H9 (cell line): Measurements from ENCODE around the gene HNRNPU. TPM values are rescaled to one million over a fixed set of nuclear protein-coding genes. Genes with fewer than 3 reads are reported as not detected.
A peak's percentile ranks its signal among the peaks of the same experiment; 100 is the strongest.

Experiments
- DNase-seq: peaks from one replicate; pipeline ENCODE4 v3.0.0-alpha.2; 2017
- H2AFZ ChIP-seq: one replicate; pipeline ENCODE4 v1.6.1; 2013; ENCODE audit warnings: mild to moderate bottlenecking, low read length, control low read depth, moderate library complexity
- H2AK5ac ChIP-seq: 2 replicates; pipeline ENCODE4 v1.6.1; 2013; ENCODE audit warnings: low read length, control low read depth, mixed read lengths; ENCODE audit not compliant: insufficient read length
- H2BK120ac ChIP-seq: one replicate; pipeline ENCODE4 v1.6.1; 2013; ENCODE audit warnings: low read depth, mild to moderate bottlenecking, low read length, control low read depth, inconsistent platforms; ENCODE audit not compliant: poor library complexity, severe bottlenecking
- H2BK12ac ChIP-seq: 2 replicates; pipeline ENCODE4 v1.6.1; 2013; ENCODE audit warnings: low read length, control low read depth, mixed read lengths, low read depth; ENCODE audit not compliant: insufficient read length
- H2BK15ac ChIP-seq: 2 replicates; pipeline ENCODE4 v1.6.1; 2013; ENCODE audit warnings: low read depth, low read length, control low read depth
- H2BK20ac ChIP-seq: one replicate; pipeline ENCODE4 v1.6.1; 2013; ENCODE audit warnings: low read depth, mild to moderate bottlenecking, low read length, control low read depth, inconsistent platforms; ENCODE audit not compliant: poor library complexity, severe bottlenecking
- H2BK5ac ChIP-seq: 2 replicates; pipeline ENCODE4 v1.6.1; 2013; ENCODE audit warnings: low read length, control low read depth, mixed read lengths; ENCODE audit not compliant: insufficient read length
- H3K14ac ChIP-seq: 2 replicates; pipeline ENCODE4 v1.6.1; 2013; ENCODE audit warnings: low read length, control low read depth; ENCODE audit not compliant: insufficient read depth
- H3K18ac ChIP-seq: 2 replicates; pipeline ENCODE4 v1.6.1; 2013; ENCODE audit warnings: low read depth, mild to moderate bottlenecking, mixed read lengths, low read length, control low read depth; ENCODE audit not compliant: insufficient read length
- H3K23ac ChIP-seq: 2 replicates; pipeline ENCODE4 v1.6.1; 2013; ENCODE audit warnings: low read length, control low read depth, mixed read lengths, low read depth; ENCODE audit not compliant: insufficient read length
- H3K23me2 ChIP-seq: 2 replicates; pipeline ENCODE4 v1.6.1; 2013; ENCODE audit warnings: low read depth, mild to moderate bottlenecking, mixed read lengths, low read length, control low read depth; ENCODE audit not compliant: insufficient read length, poor library complexity, severe bottlenecking
- H3K27ac ChIP-seq: 2 replicates; pipeline ENCODE4 v1.5.1; 2013; ENCODE audit warnings: low read length, control low read depth, mixed read lengths, low read depth; ENCODE audit not compliant: insufficient read length
- H3K27me3 ChIP-seq: 2 replicates; pipeline ENCODE4 v1.6.1; 2013; ENCODE audit warnings: low read length, control low read depth, inconsistent platforms; ENCODE audit not compliant: insufficient read depth
- H3K4ac ChIP-seq: 2 replicates; pipeline ENCODE4 v1.6.1; 2013; ENCODE audit warnings: low read depth, mild to moderate bottlenecking, control low read depth, inconsistent platforms, low read length, moderate library complexity
- H3K4me1 ChIP-seq: 2 replicates; pipeline ENCODE4 v1.6.1; 2013; ENCODE audit warnings: low read length, control low read depth, inconsistent platforms; ENCODE audit not compliant: insufficient read depth
- H3K4me2 ChIP-seq: 2 replicates; pipeline ENCODE4 v1.6.1; 2013; ENCODE audit warnings: low read length, control low read depth, mixed read lengths; ENCODE audit not compliant: insufficient read length, insufficient read depth
- H3K56ac ChIP-seq: 2 replicates; pipeline ENCODE4 v1.6.1; 2013; ENCODE audit warnings: low read depth, mild to moderate bottlenecking, mixed read lengths, low read length, control low read depth; ENCODE audit not compliant: insufficient read length
- H3K79me1 ChIP-seq: 2 replicates; pipeline ENCODE4 v1.6.1; 2013; ENCODE audit warnings: low read depth, mild to moderate bottlenecking, moderate library complexity, low read length, control low read depth, inconsistent platforms; ENCODE audit not compliant: insufficient read depth, poor library complexity, severe bottlenecking
- H3K79me2 ChIP-seq: 2 replicates; pipeline ENCODE4 v1.6.1; 2013; ENCODE audit warnings: low read length, control low read depth, inconsistent platforms; ENCODE audit not compliant: insufficient read depth
- H3K9ac ChIP-seq: 2 replicates; pipeline ENCODE4 v1.6.1; 2013; ENCODE audit warnings: low read length, control low read depth, mixed read lengths; ENCODE audit not compliant: insufficient read length; ENCODE audit errors: extremely low read depth
- H3K9me3 ChIP-seq: one replicate; pipeline ENCODE4 v1.6.1; 2013; ENCODE audit warnings: low read depth, low read length, inconsistent platforms; ENCODE audit not compliant: control insufficient read depth
- H3T11ph ChIP-seq: one replicate; pipeline ENCODE4 v1.6.1; 2013; ENCODE audit warnings: mild to moderate bottlenecking, low read length, control low read depth, inconsistent platforms
- H4K20me1 ChIP-seq: one replicate; pipeline ENCODE4 v1.6.1; 2013; ENCODE audit not compliant: control insufficient read depth, insufficient read length, insufficient read depth
- H4K5ac ChIP-seq: 2 replicates; pipeline ENCODE4 v1.6.1; 2013; ENCODE audit warnings: low read depth, mild to moderate bottlenecking, mixed read lengths, low read length, control low read depth; ENCODE audit not compliant: insufficient read length
- H4K8ac ChIP-seq: replicated peaks from 2 replicates; pipeline ENCODE4 v1.6.1; 2013; ENCODE audit warnings: low read length, control low read depth, mixed read lengths, low read depth; ENCODE audit not compliant: insufficient read length
- H4K91ac ChIP-seq: 2 replicates; pipeline ENCODE4 v1.6.1; 2013; ENCODE audit warnings: low read depth, mild to moderate bottlenecking, moderate library complexity, mixed read lengths, low read length, control low read depth; ENCODE audit not compliant: insufficient read length
- H3K27ac Mint-ChIP-seq, 3 experiments: 2 replicates in 2 of 3; 3 replicates in 1 of 3; pipeline ENCODE4 v1.8.0; 2020 to 2021; ENCODE audit warnings: mixed read lengths in 3 of 3, mild to moderate bottlenecking in 1 of 3, moderate library complexity in 1 of 3
- H3K27me3 Mint-ChIP-seq: 2 replicates; pipeline ENCODE4 v1.8.0; 2021; ENCODE audit warnings: low read depth, mild to moderate bottlenecking, moderate library complexity, mixed read lengths
- H3K36me3 Mint-ChIP-seq, 3 experiments: 2 replicates in 2 of 3; 3 replicates in 1 of 3; pipeline ENCODE4 v1.8.0; 2020 to 2021; ENCODE audit warnings: low read depth in 3 of 3, mixed read lengths in 3 of 3; ENCODE audit not compliant: insufficient read depth in 1 of 3
- H3K4me1 Mint-ChIP-seq, 2 experiments: 2 replicates each; pipeline ENCODE4 v1.8.0; 2020; ENCODE audit warnings: mixed read lengths in 2 of 2
- H3K4me3 Mint-ChIP-seq, 2 experiments: 2 replicates in 1 of 2; 3 replicates in 1 of 2; pipeline ENCODE4 v1.8.0; 2020 to 2021; ENCODE audit warnings: mild to moderate bottlenecking in 2 of 2, mixed read lengths in 2 of 2, moderate library complexity in 1 of 2
- H3K9me3 Mint-ChIP-seq, 2 experiments: 2 replicates in 1 of 2; 3 replicates in 1 of 2; pipeline ENCODE4 v1.8.0; 2020; ENCODE audit warnings: mild to moderate bottlenecking in 2 of 2, mixed read lengths in 2 of 2, moderate library complexity in 1 of 2
- CTCF ChIP-seq: fragments of 200-600 bp; sonication (generic); conservative IDR thresholded peaks from 3 replicates; pipeline ENCODE4 v1.8.0; 2021; ENCODE audit warnings: antibody characterized with exemption, mild to moderate bottlenecking
- WGBS: extraction: QIAGEN DNeasy Blood & Tissue Kit; methylation state at CpG from one replicate; pipeline ENCODE4 v1.1.7; 2013; ENCODE audit warnings: missing lambda C conversion rate, low lambda C conversion rate, mixed read lengths; ENCODE audit not compliant: insufficient read length; ENCODE audit errors: extremely low coverage; 5-methylcytosine and 5-hydroxymethylcytosine counted together
- total RNA-seq: library from RNA; stranded (reverse); gene quantifications from 2 replicates; pipeline ENCODE4 v1.2.1, GENCODE V29; 2021

The HNRNPU gene
- total RNA-seq, 1 experiment from 2014 or later = 657 TPM

- Histone ChIP-seq H3K79me1 (peaks cover 3% of the 10 kb centered on the region), H2AFZ (no peak overlapping the region), H3K79me2 (peaks cover 6% of the 10 kb centered on the region; the same call in 1 of the 2 replicates), H3K18ac (no peak overlapping the region), H4K20me1 (no peaks in the 10 kb centered on the region), H2BK12ac (no peak overlapping the region), H2BK120ac (no peak overlapping the region), H3K23me2 (no peaks in the 10 kb centered on the region), H2BK5ac (no peak overlapping the region), H3K9ac (no peak overlapping the region), H4K5ac (no peak overlapping the region), H2AK5ac (no peak overlapping the region), H3K27ac (no peak overlapping the region), H3K9me3 (no peaks in the 10 kb centered on the region), H4K8ac (no peak overlapping the region), H3T11ph (no peak overlapping the region), H3K27me3 (no peaks in the 10 kb centered on the region), H2BK20ac (no peak overlapping the region), H3K4ac (no peak overlapping the region), H3K23ac (no peak overlapping the region), H2BK15ac (no peak overlapping the region), H3K56ac (no peak overlapping the region), H3K4me2 (no peak overlapping the region), H3K4me1 (no peaks in the 10 kb centered on the region), H3K14ac (no peak overlapping the region), H4K91ac (no peak overlapping the region)
- no peak for DNase-seq
- H3K4me3 Mint-ChIP-seq = no peak overlapping the region
- no peaks in the 10 kb centered on the region for H3K9me3 Mint-ChIP-seq
- H3K36me3 Mint-ChIP-seq = peaks cover 79 to 96% (median 96%) of the 10 kb centered on the region in 3 experiments
- peaks cover 4 to 17% of the 10 kb centered on the region in 2 experiments; a peak in 2 of 4 replicates for H3K4me1 Mint-ChIP-seq
- WGBS = no CpG with 5 or more reads among the region's 5 CpGs
- H3K27me3 Mint-ChIP-seq = no peaks in the 10 kb centered on the region; the same call in 1 of the 2 replicates
- no peak for TF ChIP-seq CTCF
- H3K27ac Mint-ChIP-seq = 0 out of 7 replicates have a peak overlapping the region, but pooled peaks of 1 of the 3 experiments have one; percentile 63
Measured at GRCh38 chr1:244854166-244854565, 10.2 kb downstream of the HNRNPU start.
